Endodermal cell (in vitro differentiated cells): ENCODE measurements around the gene DYRK1A. TPM values are rescaled to one million over a fixed set of nuclear protein-coding genes. Genes with fewer than 3 reads are reported as not detected.

Source experiments
- DNase-seq: peaks from one replicate; pipeline ENCODE4 v3.0.0-alpha.2; 2017
- H3K27ac ChIP-seq: 2 replicates; pipeline ENCODE4 v1.5.1; 2013; ENCODE audit warnings: mild to moderate bottlenecking, low read depth, low read length, moderate library complexity
- H3K27me3 ChIP-seq: 2 replicates; pipeline ENCODE4 v1.6.1; 2013; ENCODE audit warnings: mild to moderate bottlenecking, low read length, moderate library complexity; ENCODE audit not compliant: insufficient read depth, control insufficient read depth, poor library complexity, severe bottlenecking
- H3K36me3 ChIP-seq: 2 replicates; pipeline ENCODE4 v1.7.0; 2013; ENCODE audit warnings: mild to moderate bottlenecking, low read length, moderate library complexity; ENCODE audit not compliant: control insufficient read depth, insufficient read depth
- H3K4me1 ChIP-seq: one replicate; pipeline ENCODE4 v1.7.0; 2013; ENCODE audit warnings: low read length; ENCODE audit not compliant: control insufficient read depth, insufficient read depth
- H3K4me3 ChIP-seq: 2 replicates; pipeline ENCODE4 v1.5.1; 2013; ENCODE audit warnings: mild to moderate bottlenecking, low read length, moderate library complexity
- H3K9ac ChIP-seq: 2 replicates; pipeline ENCODE4 v1.6.1; 2013; ENCODE audit warnings: mild to moderate bottlenecking, low read length, moderate library complexity; ENCODE audit not compliant: poor library complexity, severe bottlenecking; ENCODE audit errors: extremely low read depth
- H3K9me3 ChIP-seq: 2 replicates; pipeline ENCODE4 v1.6.1; 2013; ENCODE audit warnings: mild to moderate bottlenecking, low read length, moderate library complexity; ENCODE audit not compliant: control insufficient read depth
- H3K27ac Mint-ChIP-seq: 2 replicates; pipeline ENCODE4 v1.8.0; 2020; ENCODE audit warnings: mixed read lengths
- H3K27me3 Mint-ChIP-seq: 2 replicates; pipeline ENCODE4 v1.8.0; 2021; ENCODE audit warnings: mild to moderate bottlenecking, mixed read lengths; ENCODE audit not compliant: insufficient read depth
- H3K36me3 Mint-ChIP-seq: 2 replicates; pipeline ENCODE4 v1.8.0; 2020; ENCODE audit warnings: low read depth, mixed read lengths
- H3K4me1 Mint-ChIP-seq: 2 replicates; pipeline ENCODE4 v1.8.0; 2020; ENCODE audit warnings: mixed read lengths
- H3K4me3 Mint-ChIP-seq: 2 replicates; pipeline ENCODE4 v1.8.0; 2020; ENCODE audit warnings: mild to moderate bottlenecking, moderate library complexity, mixed read lengths
- H3K9me3 Mint-ChIP-seq: 2 replicates; pipeline ENCODE4 v1.8.0; 2020; ENCODE audit warnings: mild to moderate bottlenecking, mixed read lengths
- WGBS, 2 experiments: methylation state at CpG; one replicate each; pipeline versions ENCODE4 v1.1.5 to v1.1.7; 2013; ENCODE audit warnings: missing lambda C conversion rate in 2 of 2, mixed read lengths in 1 of 2; ENCODE audit not compliant: insufficient coverage in 1 of 2, insufficient read length in 1 of 2; 5-methylcytosine and 5-hydroxymethylcytosine counted together
- total RNA-seq, 2 donors: library from RNA; stranded (reverse); fragmentation: NEBNext Ultra II Directional in 1 of 2; extraction: Animal tissue kit (Norgen Biotek cat#: 25700) in 1 of 2; gene quantifications; 2 replicates in 1 of 2; 3 replicates in 1 of 2; pipeline ENCODE4 v1.2.1, GENCODE V29; 2021
- TF ChIP-seq, protein P1 (sequence below): fragments of 200-600 bp; sonication (generic); conservative IDR thresholded peaks from 2 replicates; pipeline ENCODE4 v1.5.0; 2021; ENCODE audit warnings: antibody characterized with exemption, mild to moderate bottlenecking

The DYRK1A gene
- total RNA-seq, 2 donors from 2014 or later, result 73.9 to 75.2 TPM

DNA sequence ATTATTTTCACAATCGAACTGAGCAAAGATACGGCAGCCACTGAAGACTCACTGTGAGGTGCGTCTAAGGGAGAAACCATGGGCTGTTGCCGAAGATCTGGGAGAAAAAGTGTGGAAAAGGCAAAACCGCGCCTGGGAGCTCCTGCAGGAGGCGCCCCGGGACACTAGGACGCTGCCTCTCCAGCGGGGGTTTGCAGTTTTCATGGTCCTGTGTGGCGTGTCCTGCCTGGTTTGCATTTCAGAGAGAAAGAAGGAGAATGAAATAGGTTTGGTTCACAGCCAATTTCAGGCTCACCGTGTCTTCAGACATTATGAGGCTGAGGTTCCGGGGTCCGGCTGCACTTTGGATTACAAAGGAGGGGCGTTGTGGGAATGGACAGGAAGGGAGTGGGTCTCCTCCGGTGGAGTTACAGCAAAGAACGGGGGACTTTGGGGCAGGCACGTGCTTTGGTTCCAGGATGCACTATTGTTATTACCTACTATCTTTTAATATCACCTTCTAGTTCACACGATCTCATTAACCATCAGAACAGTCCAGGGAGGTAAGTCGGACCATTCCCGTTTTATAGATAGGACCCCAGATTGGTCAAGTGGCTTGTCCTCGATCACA lies 179.8 kb downstream of the DYRK1A start:
- no peak overlapping the region for H3K27ac Mint-ChIP-seq
- TF ChIP-seq, protein P1, sequence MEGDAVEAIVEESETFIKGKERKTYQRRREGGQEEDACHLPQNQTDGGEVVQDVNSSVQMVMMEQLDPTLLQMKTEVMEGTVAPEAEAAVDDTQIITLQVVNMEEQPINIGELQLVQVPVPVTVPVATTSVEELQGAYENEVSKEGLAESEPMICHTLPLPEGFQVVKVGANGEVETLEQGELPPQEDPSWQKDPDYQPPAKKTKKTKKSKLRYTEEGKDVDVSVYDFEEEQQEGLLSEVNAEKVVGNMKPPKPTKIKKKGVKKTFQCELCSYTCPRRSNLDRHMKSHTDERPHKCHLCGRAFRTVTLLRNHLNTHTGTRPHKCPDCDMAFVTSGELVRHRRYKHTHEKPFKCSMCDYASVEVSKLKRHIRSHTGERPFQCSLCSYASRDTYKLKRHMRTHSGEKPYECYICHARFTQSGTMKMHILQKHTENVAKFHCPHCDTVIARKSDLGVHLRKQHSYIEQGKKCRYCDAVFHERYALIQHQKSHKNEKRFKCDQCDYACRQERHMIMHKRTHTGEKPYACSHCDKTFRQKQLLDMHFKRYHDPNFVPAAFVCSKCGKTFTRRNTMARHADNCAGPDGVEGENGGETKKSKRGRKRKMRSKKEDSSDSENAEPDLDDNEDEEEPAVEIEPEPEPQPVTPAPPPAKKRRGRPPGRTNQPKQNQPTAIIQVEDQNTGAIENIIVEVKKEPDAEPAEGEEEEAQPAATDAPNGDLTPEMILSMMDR, result peak; percentile 57
- no peak overlapping the region for H3K4me3 Mint-ChIP-seq
- Histone ChIP-seq H3K36me3 (no peaks in the 10 kb centered on the region), H3K9ac (no peak overlapping the region), H3K27ac (no peak overlapping the region), H3K9me3 (peaks cover 10% of the 10 kb centered on the region), H3K27me3 (no peaks in the 10 kb centered on the region), H3K4me1 (no peaks in the 10 kb centered on the region), H3K4me3 (no peak overlapping the region)
- H3K9me3 Mint-ChIP-seq, result no peaks in the 10 kb centered on the region
- no peaks in the 10 kb centered on the region for H3K27me3 Mint-ChIP-seq
- no peaks in the 10 kb centered on the region for H3K36me3 Mint-ChIP-seq
- peak; percentile 53 for DNase-seq
- WGBS, 2 experiments, result 91 to 94% methylated on average over 10 to 22 of the region's 22 CpGs
- H3K4me1 Mint-ChIP-seq, result peaks cover 16% of the 10 kb centered on the region

DNA sequence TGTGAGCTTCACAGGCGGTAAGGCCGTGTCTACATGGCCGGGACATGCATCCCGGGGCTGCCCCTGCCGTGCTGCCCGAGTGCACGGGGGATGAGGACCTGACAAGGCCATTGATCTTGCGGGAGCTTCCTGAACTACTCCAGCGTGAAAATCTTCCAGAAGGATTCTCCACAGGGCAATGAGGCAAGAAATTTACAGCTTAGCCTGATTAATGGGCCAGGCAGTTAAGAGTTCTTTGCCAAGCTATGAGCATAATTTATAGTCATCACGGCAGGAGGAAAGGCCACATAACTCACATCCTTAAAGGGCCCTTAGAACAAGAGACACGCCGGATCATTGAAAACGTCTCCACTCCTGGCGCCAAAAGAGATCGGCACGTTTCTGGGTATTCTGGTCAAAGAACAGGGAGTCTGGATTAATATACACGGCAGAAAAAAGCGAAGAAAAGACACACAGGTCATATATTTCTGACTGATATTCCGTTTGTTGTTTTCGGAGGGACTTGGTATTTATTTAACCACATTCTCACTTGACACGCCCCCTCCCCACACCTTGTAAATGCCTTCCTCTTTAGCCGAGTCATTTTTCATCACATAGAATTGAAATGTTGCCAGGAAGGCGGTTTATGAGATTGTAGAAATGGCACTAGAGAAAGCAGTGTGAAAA lies 180.5 kb downstream of the DYRK1A start:
- no peaks in the 10 kb centered on the region for H3K36me3 Mint-ChIP-seq
- H3K27ac Mint-ChIP-seq, result no peak overlapping the region
- Histone ChIP-seq H3K4me1 (no peaks in the 10 kb centered on the region), H3K4me3 (no peak overlapping the region), H3K36me3 (no peaks in the 10 kb centered on the region), H3K9ac (no peak overlapping the region), H3K27me3 (no peaks in the 10 kb centered on the region), H3K27ac (no peak overlapping the region), H3K9me3 (peaks cover 10% of the 10 kb centered on the region)
- TF ChIP-seq, protein P1, result no peak
- no peaks in the 10 kb centered on the region for H3K9me3 Mint-ChIP-seq
- no peak overlapping the region for H3K4me3 Mint-ChIP-seq
- peak; percentile 51 for DNase-seq
- H3K4me1 Mint-ChIP-seq, result peaks cover 16% of the 10 kb centered on the region
- WGBS, 2 experiments, result 92 to 96% methylated on average over 19 to 23 of the region's 23 CpGs
- no peaks in the 10 kb centered on the region for H3K27me3 Mint-ChIP-seq

DNA sequence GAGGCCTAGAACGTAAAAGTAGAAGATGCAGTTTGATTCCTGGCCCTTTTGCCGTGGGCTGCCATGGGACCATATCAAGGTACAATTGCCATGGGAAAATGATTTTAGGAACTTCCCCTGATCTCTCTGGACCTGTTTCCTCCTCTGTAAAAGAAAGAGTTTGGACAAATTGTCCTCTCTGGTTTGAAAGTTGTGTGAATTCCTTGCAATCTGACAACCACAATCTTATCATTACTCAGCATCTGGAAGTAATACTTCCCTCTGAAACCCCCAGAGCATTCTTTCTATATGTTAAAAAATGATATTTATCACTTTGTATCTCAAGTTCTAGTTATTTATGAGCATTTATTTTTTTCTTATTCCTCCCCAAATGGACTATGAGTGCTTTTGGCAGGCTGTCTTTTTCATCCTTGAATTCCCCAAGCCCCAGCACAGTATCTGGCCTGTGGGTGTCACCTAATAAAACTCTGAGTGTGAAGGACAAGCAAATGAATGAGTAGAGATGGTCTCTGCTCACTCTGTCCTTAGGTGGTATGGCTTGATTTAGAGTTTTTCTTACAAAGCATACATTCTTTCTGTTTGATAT lies 181.1 kb downstream of the DYRK1A start:
- Histone ChIP-seq H3K9ac (no peak overlapping the region), H3K27me3 (no peaks in the 10 kb centered on the region), H3K9me3 (peaks cover 5% of the 10 kb centered on the region), H3K27ac (no peak overlapping the region), H3K4me1 (no peaks in the 10 kb centered on the region), H3K4me3 (no peak overlapping the region), H3K36me3 (no peaks in the 10 kb centered on the region)
- peaks cover 16% of the 10 kb centered on the region for H3K4me1 Mint-ChIP-seq
- no peak for DNase-seq
- WGBS, 2 experiments, result 90 to 91% methylated on average over 2 of the region's 2 CpGs
- no peaks in the 10 kb centered on the region for H3K36me3 Mint-ChIP-seq
- H3K4me3 Mint-ChIP-seq, result no peak overlapping the region
- no peaks in the 10 kb centered on the region for H3K9me3 Mint-ChIP-seq
- H3K27me3 Mint-ChIP-seq, result no peaks in the 10 kb centered on the region
- TF ChIP-seq, protein P1, result no peak
- H3K27ac Mint-ChIP-seq, result no peak overlapping the region
